Common myeloid progenitor, CD34-positive (primary cell): ENCODE data around the gene DDO.

ENCODE experiments used
- CTCF ChIA-PET: fragments of 350-600 bp; sonication (Branson Sonifier 250); formaldehyde crosslinking; loops from one replicate; lab custom pipeline; 2021; ENCODE audit warnings: antibody characterized with exemption; lab: Charles Lee
- POLR2A ChIA-PET: fragments of 350-600 bp; sonication (Branson Sonifier 250); formaldehyde crosslinking; loops from one replicate; lab custom pipeline; 2021; ENCODE audit warnings: antibody characterized with exemption; lab: Charles Lee
- DNase-seq, 3 donors: peaks; one replicate each; pipeline versions ENCODE4 v3.0.0 to v3.0.0-alpha.2; 2013
- H3K27ac ChIP-seq, 2 experiments: 1 replicate in 1 of 2; 2 replicates in 1 of 2; pipeline ENCODE4 v1.7.0; 2013; ENCODE audit warnings: inconsistent platforms in 2 of 2, low read length in 2 of 2, mild to moderate bottlenecking in 2 of 2, low read depth in 1 of 2, moderate library complexity in 1 of 2; ENCODE audit not compliant: severe bottlenecking in 2 of 2, insufficient read depth in 1 of 2, poor library complexity in 1 of 2
- H3K27me3 ChIP-seq, 5 experiments: replicated peaks in 2 of 5; 1 replicate in 3 of 5; 2 replicates in 2 of 5; pipeline versions ENCODE4 v1.6.1 to v1.7.0; 2013; ENCODE audit warnings: low read length in 4 of 5, mild to moderate bottlenecking in 2 of 5, moderate library complexity in 2 of 5, inconsistent platforms in 1 of 5; ENCODE audit not compliant: insufficient read depth in 5 of 5, control insufficient read depth in 4 of 5
- H3K36me3 ChIP-seq, 4 experiments: 1 replicate in 2 of 4; 2 replicates in 2 of 4; pipeline versions ENCODE4 v1.6.1 to v1.7.0; 2013; ENCODE audit warnings: low read length in 3 of 4, control low read depth in 1 of 4, mild to moderate bottlenecking in 1 of 4; ENCODE audit not compliant: control insufficient read depth in 4 of 4, insufficient read depth in 4 of 4
- H3K4me1 ChIP-seq, 4 experiments: 1 replicate in 3 of 4; 2 replicates in 1 of 4; pipeline versions ENCODE4 v1.6.1 to v1.7.1; 2013; ENCODE audit warnings: low read length in 3 of 4, mild to moderate bottlenecking in 3 of 4, control low read depth in 1 of 4, inconsistent platforms in 1 of 4, moderate library complexity in 1 of 4; ENCODE audit not compliant: control insufficient read depth in 4 of 4, insufficient read depth in 4 of 4; ENCODE audit errors: control extremely low read depth in 1 of 4
- H3K4me3 ChIP-seq, 7 experiments: 1 replicate in 4 of 7; 2 replicates in 3 of 7; pipeline versions ENCODE4 v1.5.1 to v1.7.0; 2013; ENCODE audit warnings: mild to moderate bottlenecking in 7 of 7, low read length in 6 of 7, moderate library complexity in 6 of 7, inconsistent platforms in 2 of 7, low read depth in 2 of 7, control low read depth in 1 of 7; ENCODE audit not compliant: insufficient read depth in 4 of 7, control insufficient read depth in 1 of 7; ENCODE audit errors: extremely low read depth in 1 of 7
- H3K9me3 ChIP-seq, 5 experiments: 1 replicate in 4 of 5; 2 replicates in 1 of 5; pipeline versions ENCODE4 v1.6.1 to v1.7.1; 2013; ENCODE audit warnings: low read length in 4 of 5, mild to moderate bottlenecking in 2 of 5, inconsistent platforms in 1 of 5, low read depth in 1 of 5, moderate library complexity in 1 of 5; ENCODE audit not compliant: control insufficient read depth in 4 of 5, insufficient read depth in 2 of 5; ENCODE audit errors: control extremely low read depth in 1 of 5
- WGBS: methylation state at CpG from one replicate; pipeline ENCODE4 v1.1.5; 2013; ENCODE audit not compliant: insufficient coverage; 5-methylcytosine and 5-hydroxymethylcytosine counted together

DDO gene

DNA sequence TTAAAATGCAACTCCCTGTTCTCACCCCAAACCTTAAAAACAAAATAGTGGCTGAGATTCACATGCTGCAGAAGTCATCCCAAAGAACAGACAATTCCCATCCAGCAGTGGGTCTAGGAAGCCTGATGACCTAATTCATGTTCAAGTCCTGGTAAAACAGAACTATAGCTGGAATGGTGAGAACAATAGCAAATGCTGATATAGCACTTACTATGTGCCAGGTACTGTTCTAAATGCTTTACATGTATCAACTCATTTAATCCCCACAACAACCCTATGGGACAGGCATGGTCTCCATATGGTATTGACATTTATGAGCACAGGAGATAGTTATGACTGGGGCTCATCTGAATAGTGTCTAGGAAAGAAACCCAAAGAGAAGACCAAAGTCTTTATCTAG, 5.6 kb downstream of the DDO start:
- Histone ChIP-seq H3K36me3 (peaks cover 0 to 20% (median 0%) of the 10 kb centered on the region in 4 experiments), H3K4me1 (peaks cover 0 to 8% (median 2%) of the 10 kb centered on the region in 4 experiments), H3K4me3 (no peak overlapping the region), H3K27me3 (no peaks in the 10 kb centered on the region), H3K9me3 (no peaks in the 10 kb centered on the region), H3K27ac (no peak overlapping the region)
- ChIA-PET CTCF (interaction anchor here (1.9 kb wide), 1 partner anchor 20 kb away, joined by 4 read pairs; no protein-coding TSS in a partner anchor), POLR2A (no interaction called here)
- no peak for DNase-seq

DNA sequence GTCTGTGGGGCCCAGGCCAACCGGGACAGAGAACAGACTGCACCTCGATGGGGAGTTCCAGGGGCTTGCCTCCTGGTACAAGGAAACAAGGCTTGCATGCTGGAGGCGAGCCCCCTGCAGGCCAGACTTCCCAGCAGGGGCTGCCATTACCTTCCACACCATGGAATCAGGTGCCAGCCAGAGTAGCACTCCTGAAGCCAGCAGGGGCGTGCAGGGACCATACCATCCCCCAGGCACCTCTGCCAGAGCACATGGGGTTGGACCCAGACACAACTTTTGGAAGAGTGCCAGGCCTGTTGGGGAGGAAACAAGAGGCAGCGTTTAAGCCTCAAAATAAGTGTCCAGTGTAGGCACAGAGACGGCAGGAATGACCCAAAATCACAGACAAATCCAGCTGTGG, 6.5 kb downstream of the DDO start:
- no peak for DNase-seq
- Histone ChIP-seq H3K36me3 (peaks cover 0 to 23% (median 0%) of the 10 kb centered on the region in 4 experiments), H3K4me3 (no peak overlapping the region), H3K27ac (no peak overlapping the region), H3K27me3 (no peaks in the 10 kb centered on the region), H3K4me1 (peaks cover 0 to 6% (median 2%) of the 10 kb centered on the region in 4 experiments), H3K9me3 (no peaks in the 10 kb centered on the region)
- CTCF ChIA-PET, result interaction anchor here (1.2 kb wide), 1 partner anchor 9 kb away, joined by 4 read pairs; no protein-coding TSS in a partner anchor
- 76% methylated on average over 5 of the region's 6 CpGs for WGBS
- POLR2A ChIA-PET, result no interaction called here

DNA sequence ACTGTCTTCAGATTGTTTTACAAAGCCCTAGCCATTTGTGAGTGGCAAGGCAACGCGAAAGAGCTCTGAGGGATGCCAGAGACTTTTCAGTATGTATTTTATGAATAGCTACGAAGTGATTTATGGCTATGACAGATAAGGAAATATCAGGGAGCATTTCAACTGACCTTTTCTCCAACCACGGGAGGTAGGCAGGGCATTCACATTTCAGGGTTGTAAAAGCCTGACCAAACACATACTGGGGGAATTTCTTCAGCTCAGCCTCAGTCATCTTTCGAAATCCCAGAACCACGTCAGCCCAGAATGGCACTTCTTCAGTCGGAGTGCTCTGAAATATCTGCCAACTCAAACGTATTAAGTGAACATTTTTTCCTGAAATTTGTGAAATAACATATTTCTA, 10.8 kb downstream of the DDO start:
- CTCF ChIA-PET, result interaction anchor here (1.3 kb wide), 1 partner anchor 9 kb away, joined by 3 read pairs; no protein-coding TSS in a partner anchor
- POLR2A ChIA-PET, result no interaction called here

DNA sequence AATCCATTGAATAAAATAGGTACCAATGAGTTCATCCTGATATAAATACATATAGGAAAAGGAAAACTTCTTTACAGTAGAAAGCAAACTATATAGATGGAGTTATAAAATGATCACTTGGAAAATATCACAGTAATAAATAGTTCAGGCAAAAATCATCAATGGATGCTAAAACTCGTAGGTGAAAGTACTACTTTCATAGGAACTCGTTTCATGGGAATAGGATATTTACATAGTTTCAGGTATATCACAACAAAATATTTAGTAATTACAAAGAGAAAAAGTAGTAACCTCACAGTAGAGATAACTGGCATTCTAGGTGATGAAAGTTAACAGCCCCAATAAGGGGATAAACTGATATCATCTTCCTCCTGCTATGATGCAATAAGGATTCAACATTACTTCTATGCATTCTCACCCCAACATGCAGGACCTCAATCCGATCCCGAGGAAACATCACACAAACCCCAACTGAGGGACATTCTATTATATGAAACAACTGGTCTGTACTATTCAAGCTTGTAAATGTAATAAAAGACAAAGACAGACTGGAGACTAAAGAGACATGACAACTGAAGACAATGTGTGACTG, 13.7 kb downstream of the DDO start:
- ChIA-PET CTCF (interaction anchor here (0.7 to 3.4 kb wide), 4 partner anchors 10 to 698 kb away, joined by 3 to 18 read pairs (median 6); partner anchors contain the start of gene DDO), POLR2A (interaction anchor here (0.6 kb wide), 1 partner anchor 1315 kb away, joined by 3 read pairs; no protein-coding TSS in a partner anchor)
- Histone ChIP-seq H3K4me1 (peaks cover 0 to 18% (median 12%) of the 10 kb centered on the region in 4 experiments), H3K27me3 (no peaks in the 10 kb centered on the region), H3K27ac (no peak overlapping the region), H3K9me3 (no peaks in the 10 kb centered on the region), H3K4me3 (no peak overlapping the region), H3K36me3 (peaks cover 0 to 6% (median 0%) of the 10 kb centered on the region in 4 experiments)
- no CpG with 5 or more reads among the region's 4 CpGs for WGBS
- DNase-seq, result no peak

More for the DNA sequence above, 10.8 kb downstream of the DDO start:
- peaks cover 0 to 10% (median 3%) of the 10 kb centered on the region in 4 experiments for H3K4me1 ChIP-seq
- 65% methylated on average over 5 of the region's 8 CpGs for WGBS
- no peak overlapping the region for H3K4me3 ChIP-seq
- peaks cover 0 to 15% (median 0%) of the 10 kb centered on the region in 4 experiments for H3K36me3 ChIP-seq
- no peak overlapping the region for H3K27ac ChIP-seq
- no peaks in the 10 kb centered on the region for H3K9me3 ChIP-seq
- no peaks in the 10 kb centered on the region for H3K27me3 ChIP-seq
- no peak for DNase-seq

DNA sequence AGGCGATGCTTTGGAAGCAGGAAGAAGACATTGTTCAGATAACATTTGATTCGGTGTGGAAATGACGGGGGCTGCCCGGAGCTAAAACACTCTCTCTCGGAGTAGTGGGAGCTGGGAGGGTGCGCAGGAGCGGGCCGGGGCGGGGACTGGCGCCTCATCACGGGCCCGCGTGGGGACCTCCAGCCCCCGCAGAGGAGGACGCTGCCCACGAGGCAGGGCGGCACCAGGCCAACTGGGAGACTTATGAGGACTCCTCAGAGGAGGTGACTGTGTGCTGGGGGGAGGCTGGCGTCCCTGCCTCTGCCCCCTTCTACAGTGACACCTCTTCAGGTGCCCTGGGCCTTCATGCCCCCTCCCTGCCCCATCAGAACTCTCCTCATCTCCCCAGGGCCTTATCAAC, 15.2 kb downstream of the DDO start:
- Histone ChIP-seq H3K27ac (no peak overlapping the region), H3K36me3 (peaks cover 0 to 6% (median 0%) of the 10 kb centered on the region in 4 experiments), H3K4me1 (peaks cover 0 to 21% (median 12%) of the 10 kb centered on the region in 4 experiments), H3K4me3 (peak overlapping the region in 4 of 7 experiments; percentile 30 to 68 (median 55)), H3K9me3 (no peaks in the 10 kb centered on the region), H3K27me3 (no peaks in the 10 kb centered on the region)
- DNase-seq, result no peak
- POLR2A ChIA-PET, result no interaction called here
- CTCF ChIA-PET, result interaction anchor here (1.0 to 3.4 kb wide), 3 partner anchors 8 to 128 kb away, joined by 3 to 18 read pairs (median 4); no protein-coding TSS in a partner anchor
- 93% methylated on average over 17 of the region's 18 CpGs for WGBS

DNA sequence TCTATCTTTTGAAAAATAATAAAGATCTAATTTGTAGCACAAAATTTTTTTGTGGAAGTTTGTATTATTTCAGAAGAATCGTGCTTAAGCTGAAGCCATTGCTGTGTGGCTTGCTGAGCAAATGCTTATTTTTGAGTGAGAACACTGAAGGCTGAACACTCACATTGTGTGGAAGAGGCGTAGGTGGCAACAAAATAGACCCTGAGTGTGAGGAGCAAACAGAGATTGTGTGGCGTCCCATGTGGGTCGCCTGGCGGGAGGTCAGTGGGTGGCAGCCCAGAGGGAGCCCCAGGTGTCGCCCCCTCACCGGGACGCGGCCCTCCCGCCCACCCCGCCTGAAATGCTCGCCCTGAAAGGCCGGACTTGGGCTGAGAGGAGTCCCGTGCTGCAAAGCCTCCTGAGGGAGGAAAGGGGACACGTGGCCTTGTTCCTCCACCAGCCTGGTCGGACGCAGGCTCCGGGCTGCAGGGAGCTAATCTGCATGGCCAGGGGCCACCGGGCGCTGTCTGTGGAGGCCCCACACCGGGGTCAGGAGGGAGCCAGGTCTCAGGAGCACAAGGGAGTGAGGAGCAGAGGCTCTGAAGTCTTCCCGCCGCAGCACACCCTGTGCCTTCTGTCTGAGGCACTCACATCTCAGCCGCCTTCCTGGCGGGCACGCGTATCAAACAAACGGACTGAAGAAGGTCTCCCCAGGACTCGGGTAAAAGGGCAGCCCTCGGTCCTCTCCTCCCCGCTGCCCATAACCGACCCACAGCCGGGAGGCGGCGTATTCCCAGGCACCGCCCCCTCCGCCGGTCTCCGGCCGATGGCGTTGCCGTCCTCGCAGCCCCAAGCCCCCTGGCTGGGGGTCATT, 15.9 kb downstream of the DDO start:
- peaks cover 0 to 5% (median 0%) of the 10 kb centered on the region in 4 experiments for H3K36me3 ChIP-seq
- peak overlapping the region in 1 of 2 experiments; percentile 28 for H3K27ac ChIP-seq
- WGBS, result 91% methylated on average over 31 of the region's 43 CpGs
- ChIA-PET POLR2A (interaction anchor here (0.6 kb wide), 1 partner anchor 109 kb away, joined by 3 read pairs; no protein-coding TSS in a partner anchor), CTCF (interaction anchor here (1.6 kb wide), 1 partner anchor 9 kb away, joined by 4 read pairs; no protein-coding TSS in a partner anchor)
- H3K4me1 ChIP-seq, result peaks cover 0 to 18% (median 10%) of the 10 kb centered on the region in 4 experiments
- H3K9me3 ChIP-seq, result no peaks in the 10 kb centered on the region
- H3K4me3 ChIP-seq, result peak overlapping the region in 5 of 7 experiments; percentile 17 to 68 (median 45)
- DNase-seq, result no peak
- no peaks in the 10 kb centered on the region for H3K27me3 ChIP-seq
